Measurements from ENCODE around the gene ARL6IP5.

The ARL6IP5 gene

GRCh38 chr3:69085833-69086722, 1.3 kb downstream of the ARL6IP5 start:
- DNase-seq = peak; percentile 77 to 85

DNA sequence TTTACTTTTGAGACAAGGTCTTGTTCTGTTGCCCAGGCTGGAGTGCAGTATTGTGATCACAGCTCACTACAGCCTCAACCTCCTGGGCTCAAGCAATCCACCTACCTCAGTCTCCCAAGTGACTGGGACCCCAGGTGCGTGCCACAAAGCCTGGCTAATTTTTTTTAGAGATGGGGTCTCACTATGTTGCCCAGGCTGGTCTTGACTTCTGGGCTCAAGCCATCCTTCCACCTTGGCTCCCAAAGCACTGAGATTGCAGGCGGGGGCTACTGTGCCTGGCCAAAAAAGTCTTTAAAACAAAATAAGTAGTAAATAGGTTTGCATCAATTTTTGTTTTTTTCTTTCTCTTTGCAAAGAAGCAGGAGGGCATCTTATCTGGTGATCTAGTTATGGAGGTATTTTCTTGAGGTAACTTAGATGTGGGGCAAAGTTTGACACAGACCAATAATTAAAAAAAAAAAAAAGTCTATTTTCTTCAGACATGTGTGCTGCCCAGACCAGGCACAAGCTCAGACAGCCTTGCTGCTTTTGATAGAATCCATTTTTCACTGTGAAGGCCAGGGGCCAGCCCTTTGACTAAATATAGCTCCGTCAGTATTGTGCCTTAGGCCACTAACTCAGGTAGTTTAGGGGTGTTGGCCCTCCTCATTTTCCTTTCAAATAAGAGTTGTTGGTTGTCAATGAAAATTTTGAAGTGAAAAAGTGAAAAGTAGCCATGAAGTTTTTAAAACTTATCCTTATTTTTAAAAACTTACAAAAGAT, 2.5 kb downstream of the ARL6IP5 start:
- DNase-seq = no peak

GRCh38 chr3:69088063-69088462, 3.3 kb downstream of the ARL6IP5 start:
- DNase-seq = peak in 1 of 2 experiments; percentile 35

- no peak for DNase-seq
Observed at GRCh38 chr3:69090021-69090420, 5.3 kb downstream of the ARL6IP5 start.

- DNase-seq = no peak
Observed at GRCh38 chr3:69091389-69092029, 6.8 kb downstream of the ARL6IP5 start.

GRCh38 chr3:69092030-69092516, 7.3 kb downstream of the ARL6IP5 start:
- DNase-seq = peak; percentile 85 to 91

DNA sequence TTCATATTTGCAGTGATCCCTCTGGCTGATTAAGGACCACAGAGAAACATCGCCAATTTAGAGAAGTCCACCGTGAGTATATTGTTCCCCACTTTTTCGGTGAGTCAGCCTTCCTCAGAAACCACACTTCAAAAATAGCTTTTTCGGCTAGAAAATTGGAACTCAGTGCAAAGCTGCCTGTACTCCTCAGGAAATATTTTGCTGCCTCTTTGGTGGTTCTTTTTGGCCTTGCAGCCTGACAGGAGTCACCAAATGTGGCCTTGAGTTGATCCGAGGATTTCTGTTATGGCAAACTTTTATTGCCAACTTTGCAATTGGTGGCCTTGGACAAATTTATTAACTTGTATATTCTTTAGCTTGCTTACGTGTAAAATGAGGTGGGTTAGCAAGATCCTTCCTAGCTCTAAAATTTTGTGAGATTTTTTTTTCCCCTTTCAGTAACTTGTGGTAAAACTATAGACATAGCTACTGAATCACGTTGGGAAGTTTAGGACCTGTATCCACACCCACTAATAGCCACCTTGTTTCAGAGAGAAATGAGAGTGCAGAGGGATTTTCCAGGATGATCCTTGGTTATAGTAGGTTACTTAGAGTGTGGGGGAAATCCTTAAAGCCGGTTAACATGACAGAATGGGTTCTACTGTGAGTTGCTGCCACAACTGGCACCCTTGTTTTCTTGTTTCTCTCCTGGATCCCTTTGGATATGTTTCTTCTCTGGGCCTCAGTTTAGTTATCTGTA, 9.9 kb downstream of the ARL6IP5 start:
- peak; percentile 91 to 93 for DNase-seq

DNA sequence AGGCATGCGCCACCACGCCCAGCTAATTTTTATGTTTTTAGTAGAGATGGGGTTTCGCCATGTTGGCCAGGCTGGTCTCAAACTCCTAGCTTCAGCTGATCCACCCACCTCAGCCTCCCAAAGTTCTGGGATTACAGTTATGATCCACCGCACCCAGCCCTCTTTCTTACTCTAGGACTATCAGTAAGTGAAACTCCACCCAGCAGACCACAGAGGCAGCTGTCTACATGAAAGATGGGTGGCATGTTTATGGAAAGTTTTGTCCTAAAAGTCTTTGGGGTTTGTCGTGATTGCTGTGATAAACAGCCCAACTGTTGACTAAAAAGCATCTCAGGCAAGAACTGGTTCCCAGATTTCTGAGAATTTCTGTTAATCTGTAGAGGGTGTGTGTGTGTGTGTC, 10.9 kb downstream of the ARL6IP5 start:
- no peak for DNase-seq

GRCh38 chr3:69096299-69096698, 11.6 kb downstream of the ARL6IP5 start:
- DNase-seq = no peak

DNA sequence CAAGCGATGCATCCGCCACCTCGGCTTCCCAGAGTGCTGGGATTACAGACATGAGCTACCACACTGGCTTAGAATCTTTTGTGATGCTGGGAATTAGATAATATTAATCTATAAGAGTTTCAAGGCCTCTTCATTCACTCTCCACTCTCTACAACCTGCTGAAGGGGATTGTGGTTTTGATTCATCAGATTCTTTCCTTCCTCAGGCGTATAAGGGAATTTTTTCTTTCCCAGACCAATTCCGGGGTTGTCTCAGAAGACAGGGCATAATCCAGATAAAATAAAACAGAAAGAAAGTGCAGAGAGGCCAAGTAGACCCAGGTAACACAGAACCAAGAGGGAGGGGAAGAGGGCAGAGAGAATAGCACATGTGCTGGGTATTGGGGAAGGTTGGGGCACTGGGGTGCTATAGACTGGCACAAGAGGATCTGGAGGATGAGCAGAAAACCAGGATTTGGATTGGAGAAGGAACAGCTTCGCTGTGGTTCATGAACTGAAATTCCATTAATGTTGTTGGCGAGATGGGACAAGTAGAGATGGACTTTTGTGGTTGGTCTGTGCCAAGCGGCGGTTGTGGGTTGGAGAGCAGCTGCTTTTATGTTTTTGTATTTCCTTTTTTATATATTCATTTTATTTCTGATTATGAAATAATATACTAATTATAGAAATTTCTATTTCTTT, 12.8 kb downstream of the ARL6IP5 start:
- no peak for DNase-seq

GRCh38 chr3:69099576-69099975, 14.8 kb downstream of the ARL6IP5 start:
- no peak for DNase-seq

GRCh38 chr3:69102384-69102783, 17.6 kb downstream of the ARL6IP5 start:
- no peak for DNase-seq

GRCh38 chr3:69103123-69103522, 18.4 kb downstream of the ARL6IP5 start:
- no peak for DNase-seq

GRCh38 chr3:69104586-69104985, 19.8 kb downstream of the ARL6IP5 start:
- no peak for DNase-seq

GRCh38 chr3:69105320-69105719, 20.6 kb downstream of the ARL6IP5 start:
- DNase-seq = no peak

DNA sequence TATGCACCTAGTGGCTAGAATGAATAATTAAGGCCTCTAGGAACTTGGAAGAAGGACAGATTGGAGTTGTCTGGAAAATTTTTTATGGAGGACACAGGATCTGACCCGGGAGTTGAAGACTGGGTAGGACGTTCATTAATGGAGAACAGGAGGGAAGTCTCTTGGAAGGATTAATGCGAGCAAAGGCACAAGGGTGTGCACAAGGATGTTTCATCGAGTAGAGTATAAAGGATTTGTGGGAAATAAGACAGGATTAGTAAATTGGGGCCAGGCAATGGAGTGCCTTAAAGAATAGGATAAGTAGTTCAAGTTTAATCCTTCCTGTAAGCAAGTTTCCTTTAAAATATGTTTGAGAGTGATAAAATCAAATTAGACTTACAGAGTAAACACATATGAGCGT, 23.1 kb downstream of the ARL6IP5 start:
- no peak for DNase-seq

DNA sequence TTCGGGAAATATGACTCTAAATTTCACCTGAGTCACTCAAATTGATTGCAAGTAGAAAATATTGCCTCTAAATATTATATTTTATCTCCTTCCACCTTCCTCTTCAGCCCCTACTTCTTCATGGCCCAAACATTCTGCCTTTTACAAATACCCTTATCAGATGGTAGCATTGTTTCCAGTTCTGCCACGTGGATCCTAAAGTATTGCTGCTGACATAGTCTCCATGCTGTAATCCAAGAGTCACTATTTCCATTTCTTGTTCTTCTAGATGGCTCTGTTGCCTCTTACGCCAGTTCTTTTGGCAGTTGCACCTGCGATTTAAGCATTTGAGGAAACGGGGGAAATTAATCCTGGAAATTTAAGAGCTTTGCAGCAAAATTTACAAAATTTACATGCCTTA, 24.1 kb downstream of the ARL6IP5 start:
- no peak for DNase-seq

- no peak for DNase-seq
Observed at GRCh38 chr3:69110941-69111546, 26.3 kb downstream of the ARL6IP5 start.

GRCh38 chr3:69113536-69113935, 28.8 kb downstream of the ARL6IP5 start:
- no peak for DNase-seq

- DNase-seq = no peak
Observed at GRCh38 chr3:69115731-69116130, 31.0 kb downstream of the ARL6IP5 start.

DNA sequence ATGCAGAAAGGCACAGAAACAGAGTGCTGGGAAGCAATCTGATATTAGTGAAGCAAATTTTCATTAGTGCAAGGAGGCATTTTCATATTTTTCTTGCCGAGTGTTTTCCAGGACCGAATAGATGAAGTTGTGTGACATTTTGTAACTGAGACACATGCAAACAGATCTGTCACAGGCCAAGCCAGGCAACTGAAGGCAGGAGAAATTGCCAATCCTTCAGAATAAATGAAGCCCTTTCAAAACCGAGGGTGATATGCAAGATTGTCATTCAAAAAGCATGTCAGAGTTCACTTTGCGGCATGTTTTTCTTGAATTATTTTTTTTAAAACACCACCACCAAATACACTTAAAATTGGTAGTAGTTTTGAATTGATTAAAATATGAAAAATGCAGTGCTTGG, 31.4 kb downstream of the ARL6IP5 start:
- no peak for DNase-seq

DNA sequence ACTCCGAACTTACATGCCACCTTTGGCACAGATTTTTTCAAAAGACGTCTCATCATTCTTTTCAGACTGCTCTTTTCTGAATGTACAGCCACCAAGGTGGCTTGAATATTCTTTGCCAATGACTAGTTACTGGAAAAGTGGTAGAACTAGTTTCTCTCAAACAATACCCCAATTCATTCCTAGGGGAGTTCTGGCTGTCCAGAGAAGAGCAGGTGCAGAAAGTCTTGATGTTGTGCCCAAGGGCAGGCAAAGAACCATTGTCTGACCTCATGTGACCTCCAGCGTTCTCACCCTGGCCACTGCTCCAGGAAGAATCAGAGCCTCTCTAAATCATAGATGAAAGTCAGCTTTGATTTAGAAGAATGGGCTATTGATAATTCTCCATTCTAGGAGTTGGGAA, 32.2 kb downstream of the ARL6IP5 start:
- no peak for DNase-seq
